Memory B cell (primary cell): Measurements from ENCODE around the gene HMGB2.

ENCODE experiments used
- ATAC-seq: fragments of 150-1000 bp; cut with Tn5 transposase; 2 replicates; pipeline ENCODE4 v1.10.0; 2021; ENCODE audit warnings: low read depth, mild to moderate bottlenecking, moderate library complexity
- DNase-seq, 2 donors: peaks; one replicate each; pipeline ENCODE4 v3.0.0; 2022; ENCODE audit warnings: low spot score in 2 of 2
- H3K27ac Mint-ChIP-seq: one replicate; pipeline ENCODE4 v1.8.0; 2022; ENCODE audit warnings: mild to moderate bottlenecking, moderate library complexity, mixed read lengths
- H3K27me3 Mint-ChIP-seq: one replicate; pipeline ENCODE4 v1.8.0; 2022; ENCODE audit warnings: mixed read lengths
- H3K36me3 Mint-ChIP-seq: one replicate; pipeline ENCODE4 v1.8.0; 2022; ENCODE audit warnings: mild to moderate bottlenecking, mixed read lengths
- H3K4me1 Mint-ChIP-seq: one replicate; pipeline ENCODE4 v1.8.0; 2022; ENCODE audit warnings: mixed read lengths
- H3K4me3 Mint-ChIP-seq: one replicate; pipeline ENCODE4 v1.8.0; 2022; ENCODE audit warnings: mild to moderate bottlenecking, moderate library complexity, mixed read lengths
- H3K9me3 Mint-ChIP-seq: one replicate; pipeline ENCODE4 v1.8.0; 2022; ENCODE audit warnings: mixed read lengths

The HMGB2 gene

DNA sequence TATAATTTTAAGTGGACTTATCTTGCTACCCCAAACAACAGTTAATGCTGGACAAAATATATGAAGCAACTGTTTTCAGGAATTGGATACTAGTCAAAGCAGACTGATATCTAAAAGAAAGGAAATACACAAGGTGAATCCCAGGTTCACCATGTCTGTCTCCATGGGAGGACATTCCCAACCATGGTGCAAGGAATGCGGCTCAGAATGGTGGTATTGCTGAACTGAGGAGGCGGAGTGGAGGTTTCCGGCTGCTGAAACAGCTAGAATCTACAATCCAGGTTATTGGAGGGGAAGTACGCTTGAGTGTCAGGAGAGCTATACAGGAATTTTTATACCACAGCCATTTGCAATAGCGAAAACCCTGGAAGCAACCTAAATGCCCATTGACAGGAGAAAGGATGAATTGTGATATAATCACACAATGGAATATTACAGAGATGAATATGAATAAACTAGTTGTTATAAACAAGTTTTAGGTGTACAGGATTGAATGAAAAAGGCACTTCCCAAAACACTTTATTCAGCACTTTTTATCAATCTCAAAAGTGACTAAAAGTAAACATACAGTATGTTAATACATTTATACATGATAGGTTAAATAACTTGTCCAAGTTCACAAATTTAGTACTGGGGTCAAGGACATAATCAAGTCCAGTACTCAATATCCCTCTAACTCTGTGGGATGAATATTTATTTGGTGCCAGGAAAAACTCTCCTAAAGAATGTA is 9.0 kb downstream of the HMGB2 start:
- H3K27ac Mint-ChIP-seq: no peak overlapping the region
- H3K36me3 Mint-ChIP-seq: peaks cover 5% of the 10 kb centered on the region
- ATAC-seq: no peak
- no peaks in the 10 kb centered on the region for H3K9me3 Mint-ChIP-seq
- no peak overlapping the region for H3K4me3 Mint-ChIP-seq
- DNase-seq: no peak
- H3K27me3 Mint-ChIP-seq: no peaks in the 10 kb centered on the region
- H3K4me1 Mint-ChIP-seq: no peaks in the 10 kb centered on the region

DNA sequence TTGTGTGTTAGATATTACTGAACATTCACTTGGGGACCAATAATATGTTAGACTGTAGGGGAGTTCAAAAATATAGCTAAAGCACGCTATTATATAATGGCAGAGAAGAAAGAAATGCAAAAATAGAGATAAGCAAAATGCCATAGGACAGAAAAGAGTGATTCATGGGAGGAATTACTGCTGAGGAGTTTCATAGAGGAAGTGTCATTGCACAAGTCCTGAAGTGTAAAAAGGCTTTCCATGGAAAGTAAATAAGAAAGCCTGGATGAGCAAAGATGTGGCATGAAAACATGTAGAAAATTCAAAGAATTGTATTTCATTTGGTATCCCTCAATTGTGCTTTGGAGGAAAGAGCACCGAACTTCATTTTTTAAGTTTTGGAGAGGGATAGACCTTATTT is 14.5 kb downstream of the HMGB2 start:
- H3K36me3 Mint-ChIP-seq: peaks cover 5% of the 10 kb centered on the region
- no peaks in the 10 kb centered on the region for H3K4me1 Mint-ChIP-seq
- no peak for ATAC-seq
- no peaks in the 10 kb centered on the region for H3K27me3 Mint-ChIP-seq
- H3K9me3 Mint-ChIP-seq: no peaks in the 10 kb centered on the region
- H3K4me3 Mint-ChIP-seq: no peak overlapping the region
- H3K27ac Mint-ChIP-seq: no peak overlapping the region
- DNase-seq: no peak

- Mint-ChIP-seq H3K9me3 (no peaks in the 10 kb centered on the region), H3K4me3 (no peak overlapping the region), H3K36me3 (peaks cover 5% of the 10 kb centered on the region), H3K27me3 (no peaks in the 10 kb centered on the region), H3K4me1 (no peaks in the 10 kb centered on the region), H3K27ac (no peak overlapping the region)
- DNase-seq (peak in 1 of 2 donors; percentile 9), ATAC-seq (peak; percentile 21)
Observed at GRCh38 chr4:173318648-173319211, 15.4 kb downstream of the HMGB2 start.

DNA sequence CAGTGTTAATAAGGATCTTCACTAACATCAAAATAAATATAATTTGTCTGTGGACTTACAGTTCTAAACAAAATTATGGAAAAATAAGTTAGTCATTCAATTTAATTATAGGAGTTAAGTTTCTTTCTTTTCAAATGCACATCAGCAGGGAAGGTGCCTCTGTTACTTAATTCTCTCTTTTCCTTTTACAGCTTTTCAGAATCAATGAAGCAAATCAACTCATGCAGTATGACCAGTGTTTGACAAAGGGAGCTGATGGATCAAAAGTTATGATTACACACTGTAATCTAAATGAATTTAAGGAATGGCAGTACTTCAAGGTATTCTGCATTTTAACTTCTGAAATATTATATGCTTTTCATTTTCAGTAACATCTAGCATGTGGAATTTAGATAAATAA is 15.9 kb downstream of the HMGB2 start:
- H3K4me3 Mint-ChIP-seq: no peak overlapping the region
- DNase-seq (no peak), ATAC-seq (no peak)
- H3K9me3 Mint-ChIP-seq: no peaks in the 10 kb centered on the region
- H3K27ac Mint-ChIP-seq: no peak overlapping the region
- H3K27me3 Mint-ChIP-seq: no peaks in the 10 kb centered on the region
- H3K4me1 Mint-ChIP-seq: no peaks in the 10 kb centered on the region
- peaks cover 5% of the 10 kb centered on the region for H3K36me3 Mint-ChIP-seq

- Mint-ChIP-seq H3K4me1 (no peaks in the 10 kb centered on the region), H3K9me3 (no peaks in the 10 kb centered on the region), H3K36me3 (peaks cover 7% of the 10 kb centered on the region), H3K4me3 (no peak overlapping the region), H3K27me3 (no peaks in the 10 kb centered on the region), H3K27ac (no peak overlapping the region)
- DNase-seq: no peak
- peak; percentile 53 for ATAC-seq
Observed at GRCh38 chr4:173317004-173317403, 17.2 kb downstream of the HMGB2 start.

DNA sequence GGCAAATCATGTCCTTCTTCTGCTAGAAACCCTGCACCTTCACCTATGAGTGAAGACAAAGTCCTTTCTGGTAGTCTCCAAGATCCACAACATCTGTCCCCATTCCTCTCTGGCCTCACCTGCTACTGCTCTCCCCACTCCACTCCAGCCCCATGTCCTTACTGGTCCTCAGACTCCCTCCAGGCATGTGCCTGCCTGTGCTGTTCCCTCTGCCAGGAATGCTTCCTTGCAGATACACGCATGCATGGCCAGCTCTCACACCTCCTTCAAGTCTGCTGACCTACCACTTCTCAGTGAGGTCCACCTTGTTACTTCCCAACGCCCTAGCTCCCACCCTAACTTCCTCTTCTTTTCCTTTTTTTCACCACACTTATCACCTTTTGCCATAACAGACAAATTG is 18.1 kb downstream of the HMGB2 start:
- no peak for ATAC-seq
- Mint-ChIP-seq H3K4me3 (no peak overlapping the region), H3K9me3 (no peaks in the 10 kb centered on the region), H3K4me1 (no peaks in the 10 kb centered on the region), H3K27ac (no peak overlapping the region), H3K36me3 (peaks cover 7% of the 10 kb centered on the region), H3K27me3 (no peaks in the 10 kb centered on the region)
- DNase-seq: no peak

DNA sequence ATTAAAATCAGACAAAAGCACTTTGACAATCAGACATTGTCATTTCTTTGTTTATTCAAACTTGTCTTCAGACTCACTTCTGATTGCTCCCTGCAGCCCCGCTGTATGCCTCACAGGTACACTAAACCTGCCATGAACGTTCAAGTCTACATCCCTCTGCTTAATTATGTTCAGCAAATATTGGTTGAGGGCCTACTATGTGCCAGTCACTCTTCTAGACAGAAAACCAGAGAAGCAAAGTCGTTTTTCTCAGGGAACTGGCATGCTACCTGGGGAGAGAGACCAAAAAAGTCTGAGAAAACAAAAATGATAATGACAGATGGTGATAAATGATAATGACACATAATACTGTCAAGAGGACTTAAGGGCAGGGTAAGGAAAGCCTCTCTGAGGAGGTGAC is 19.4 kb downstream of the HMGB2 start:
- Mint-ChIP-seq H3K27me3 (no peaks in the 10 kb centered on the region), H3K27ac (no peak overlapping the region), H3K4me3 (no peak overlapping the region), H3K9me3 (no peaks in the 10 kb centered on the region), H3K4me1 (peaks cover 2% of the 10 kb centered on the region), H3K36me3 (peaks cover 8% of the 10 kb centered on the region)
- no peak for DNase-seq
- no peak for ATAC-seq

GRCh38 chr4:173311368-173311767 is 22.8 kb downstream of the HMGB2 start:
- no peak overlapping the region for H3K27ac Mint-ChIP-seq
- peaks cover 2% of the 10 kb centered on the region for H3K4me1 Mint-ChIP-seq
- no peaks in the 10 kb centered on the region for H3K27me3 Mint-ChIP-seq
- DNase-seq: no peak
- peaks cover 16% of the 10 kb centered on the region for H3K36me3 Mint-ChIP-seq
- H3K4me3 Mint-ChIP-seq: no peak overlapping the region
- ATAC-seq: no peak
- no peaks in the 10 kb centered on the region for H3K9me3 Mint-ChIP-seq

DNA sequence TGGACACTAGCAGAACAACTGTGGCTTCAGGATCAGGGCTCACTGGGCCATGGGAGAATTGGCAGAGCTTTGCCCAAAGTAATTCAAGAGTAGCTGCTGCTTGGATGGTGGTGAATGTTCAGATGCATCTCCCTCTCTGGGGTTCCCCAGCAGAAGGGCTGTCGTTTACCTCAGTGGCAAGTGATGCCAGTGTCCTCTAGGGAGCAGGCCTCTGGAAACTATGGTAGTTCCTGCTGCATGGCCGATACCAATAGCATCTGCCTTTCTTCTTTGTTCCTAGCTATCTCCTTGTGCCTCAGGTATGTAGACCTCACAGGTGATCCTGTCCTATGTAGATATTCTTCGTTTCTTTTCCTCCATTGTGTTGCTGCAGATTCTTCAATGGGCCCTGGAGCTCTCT is 26.4 kb downstream of the HMGB2 start:
- ATAC-seq (no peak), DNase-seq (no peak)
- H3K4me3 Mint-ChIP-seq: no peak overlapping the region
- H3K27me3 Mint-ChIP-seq: no peaks in the 10 kb centered on the region
- H3K27ac Mint-ChIP-seq: no peak overlapping the region
- no peaks in the 10 kb centered on the region for H3K9me3 Mint-ChIP-seq
- H3K4me1 Mint-ChIP-seq: peaks cover 2% of the 10 kb centered on the region
- H3K36me3 Mint-ChIP-seq: peaks cover 33% of the 10 kb centered on the region

DNA sequence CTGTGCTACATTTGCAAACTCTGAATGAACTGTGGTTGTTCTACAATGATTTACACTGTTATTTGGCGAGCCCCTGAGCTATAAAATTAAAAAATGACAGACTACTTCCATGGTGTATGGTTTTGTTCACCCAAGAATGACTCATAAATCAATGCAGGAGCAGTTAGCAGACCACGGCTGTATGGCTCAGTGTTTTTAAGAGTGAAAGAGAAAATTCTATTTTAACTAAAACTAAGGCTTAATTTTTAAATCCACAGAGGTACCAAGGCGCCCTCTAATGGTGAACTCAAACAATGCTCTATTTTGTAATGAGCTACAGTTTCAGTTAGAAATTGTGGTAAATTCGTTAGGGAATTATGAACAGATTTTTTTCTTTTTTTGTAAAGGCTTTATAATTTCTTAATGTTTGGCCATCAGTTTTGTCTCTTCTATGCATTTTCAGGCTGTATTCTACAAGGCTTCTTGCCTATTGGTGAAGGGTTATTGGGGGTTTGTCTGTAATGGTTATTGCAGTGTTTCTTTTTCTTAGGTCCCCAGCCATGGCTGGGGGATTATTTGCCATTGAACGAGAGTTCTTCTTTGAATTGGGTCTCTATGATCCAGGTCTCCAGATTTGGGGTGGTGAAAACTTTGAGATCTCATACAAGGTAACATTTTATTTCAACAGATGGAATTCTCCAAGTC is 32.5 kb downstream of the HMGB2 start:
- DNase-seq (peak in 1 of 2 donors; percentile 6), ATAC-seq (no peak)
- Mint-ChIP-seq H3K4me3 (no peak overlapping the region), H3K9me3 (no peaks in the 10 kb centered on the region), H3K4me1 (no peaks in the 10 kb centered on the region), H3K27me3 (no peaks in the 10 kb centered on the region), H3K27ac (no peak overlapping the region), H3K36me3 (peaks cover 28% of the 10 kb centered on the region)

DNA sequence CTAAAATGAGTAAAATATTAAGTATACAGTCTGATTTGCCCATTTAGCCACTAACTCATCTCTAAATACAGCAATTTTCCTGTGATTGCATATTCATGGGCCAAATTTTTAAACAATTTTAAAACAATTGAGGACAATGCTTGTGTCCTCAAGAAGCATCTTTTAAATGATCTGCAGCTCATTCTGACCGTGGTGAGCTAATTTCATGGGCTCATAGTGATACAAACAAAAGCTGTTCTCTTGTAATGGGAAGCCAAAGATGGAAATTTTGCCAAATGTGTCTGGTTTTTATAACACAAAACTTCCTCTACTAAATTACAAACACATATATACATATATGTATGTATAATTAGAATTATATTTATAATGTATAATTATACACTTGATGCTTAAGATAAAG is 39.7 kb downstream of the HMGB2 start:
- H3K36me3 Mint-ChIP-seq: peaks cover 8% of the 10 kb centered on the region
- H3K9me3 Mint-ChIP-seq: no peaks in the 10 kb centered on the region
- no peak overlapping the region for H3K4me3 Mint-ChIP-seq
- H3K27ac Mint-ChIP-seq: no peak overlapping the region
- ATAC-seq (no peak), DNase-seq (no peak)
- H3K4me1 Mint-ChIP-seq: no peaks in the 10 kb centered on the region
- H3K27me3 Mint-ChIP-seq: no peaks in the 10 kb centered on the region

DNA sequence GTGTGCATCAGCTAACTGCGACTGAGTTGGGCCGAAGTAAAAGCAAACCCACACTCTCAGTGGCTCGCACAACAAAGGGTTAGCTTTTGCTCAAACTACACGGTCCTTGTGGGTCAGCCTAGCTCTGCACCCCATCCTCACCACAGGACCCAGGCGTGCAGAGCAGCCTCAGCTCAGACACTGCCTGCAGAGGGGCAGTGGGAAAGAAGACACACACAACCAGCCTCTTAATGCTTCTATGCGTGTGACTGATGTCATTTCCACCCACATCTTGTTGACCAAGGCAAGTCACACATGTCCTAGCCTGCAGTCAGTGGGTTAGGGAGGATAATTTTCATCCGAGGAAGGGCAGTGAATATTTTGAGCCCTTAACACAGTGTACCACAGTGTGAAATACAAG is 40.5 kb downstream of the HMGB2 start:
- peaks cover 4% of the 10 kb centered on the region for H3K36me3 Mint-ChIP-seq
- DNase-seq (no peak), ATAC-seq (no peak)
- no peaks in the 10 kb centered on the region for H3K4me1 Mint-ChIP-seq
- no peak overlapping the region for H3K4me3 Mint-ChIP-seq
- H3K9me3 Mint-ChIP-seq: no peaks in the 10 kb centered on the region
- H3K27me3 Mint-ChIP-seq: no peaks in the 10 kb centered on the region
- no peak overlapping the region for H3K27ac Mint-ChIP-seq

DNA sequence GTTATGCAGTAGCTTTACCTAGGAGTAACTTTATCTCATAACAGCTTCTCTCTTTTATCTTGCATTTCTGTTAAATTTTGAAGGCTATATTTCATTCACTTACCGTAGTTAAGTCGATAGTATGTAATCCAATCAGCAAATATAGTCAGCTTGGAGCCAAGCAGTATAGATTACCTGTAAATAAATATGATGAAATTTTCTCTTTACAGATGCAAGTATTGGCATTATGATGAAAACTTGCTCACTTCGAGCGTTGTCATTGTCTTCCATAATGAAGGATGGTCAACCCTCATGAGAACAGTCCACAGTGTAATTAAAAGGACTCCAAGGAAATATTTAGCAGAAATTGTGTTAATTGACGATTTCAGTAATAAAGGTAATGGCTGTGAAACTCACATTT is 42.3 kb downstream of the HMGB2 start:
- no peak overlapping the region for H3K4me3 Mint-ChIP-seq
- no peak overlapping the region for H3K27ac Mint-ChIP-seq
- no peaks in the 10 kb centered on the region for H3K4me1 Mint-ChIP-seq
- DNase-seq (no peak), ATAC-seq (no peak)
- no peaks in the 10 kb centered on the region for H3K27me3 Mint-ChIP-seq
- H3K9me3 Mint-ChIP-seq: no peaks in the 10 kb centered on the region
- H3K36me3 Mint-ChIP-seq: peaks cover 2% of the 10 kb centered on the region

GRCh38 chr4:173289353-173289727 is 44.8 kb downstream of the HMGB2 start:
- no peak for ATAC-seq
- H3K36me3 Mint-ChIP-seq: peaks cover 9% of the 10 kb centered on the region
- no peak overlapping the region for H3K4me3 Mint-ChIP-seq
- no peaks in the 10 kb centered on the region for H3K9me3 Mint-ChIP-seq
- no peak for DNase-seq
- H3K27me3 Mint-ChIP-seq: no peaks in the 10 kb centered on the region
- H3K4me1 Mint-ChIP-seq: no peaks in the 10 kb centered on the region
- no peak overlapping the region for H3K27ac Mint-ChIP-seq
